ENCODE measurements around the gene SMAD7. TPM values are rescaled to one million over a fixed set of nuclear protein-coding genes. Genes with fewer than 3 reads are reported as not detected.

SMAD7 gene
- total and polyA plus RNA-seq, 10 of the 15 experiments (the other 5 are each of a cell fraction or from before 2014, with no cell fraction given) = 1.3 to 22.5 (median 8.0) TPM

- intact Hi-C loops (cut with micrococcal nuclease; ENCODE audit: unreplicated experiment) (no loop called here), in situ Hi-C loops (cut with MboI) (no loop called here)
- Histone ChIP-seq H3K4me1 (ENCODE audit: control insufficient read depth, insufficient read depth, low read length) (0 out of 2 replicates have a peak, but pooled peaks cover 4% of the 10 kb centered on the region), H3K4me2 (ENCODE audit: control insufficient read depth, insufficient read depth) (peak overlapping the region; percentile 69), H4K20me1 (ENCODE audit: control insufficient read depth, insufficient read depth) (no peaks in the 10 kb centered on the region; the same call in 1 of the 2 replicates), H3K9ac (ENCODE audit: control insufficient read depth, insufficient read depth, low read length) (no peak overlapping the region; the same call in 1 of the 2 replicates), H3K79me2 (ENCODE audit: control insufficient read depth, insufficient read depth, low read length) (no peaks in the 10 kb centered on the region), H3K27ac (ENCODE audit: control insufficient read depth, insufficient read depth) (no peak overlapping the region), H3K27me3 (replicated peaks in 1 of 2; ENCODE audit: control insufficient read depth in 2 of 2, insufficient read depth in 2 of 2, low read length in 1 of 2) (peaks cover 0 to 1% of the 10 kb centered on the region in 2 experiments; a peak in 2 of 4 replicates), H3K4me3 (peak overlapping the region; percentile 68; the same call in 1 of the 2 replicates), H2AFZ (ENCODE audit: control insufficient read depth, low read depth, low read length) (peak overlapping the region; percentile 63), H3K9me3 (replicated peaks; ENCODE audit: control insufficient read depth, insufficient read depth, low read length) (no peaks in the 10 kb centered on the region), H3K36me3 (ENCODE audit: control insufficient read depth in 2 of 2, insufficient read depth in 2 of 2, low read length in 1 of 2) (no peaks in the 10 kb centered on the region)
- FAIRE-seq (no peak), ATAC-seq (peak; percentile 11; the same call in 2 of the 3 replicates), DNase-seq (ENCODE audit: low read depth, low spot score) (no peak)
- 11% methylated on average over 36 of the region's 58 CpGs for WGBS (ENCODE audit: insufficient coverage, insufficient replicate concordance, low lambda C conversion rate, missing lambda C conversion rate)
- CTCF ChIA-PET = interaction anchor here (0.7 kb wide), 1 partner anchor 80 kb away, joined by 3 read pairs; no protein-coding TSS in a partner anchor
- POLR2A ChIA-PET = interaction anchor here (0.6 to 1.2 kb wide), 2 partner anchors 17 to 24 kb away, joined by 3 read pairs; no protein-coding TSS in a partner anchor
- RAD21 ChIA-PET (ENCODE audit: unreplicated experiment) = no interaction called here
- SMC1A ChIA-PET (ENCODE audit: uncharacterized antibody, unreplicated experiment) = no interaction called here
- TF ChIP-seq ZNF274 (IDR thresholded peaks at IDR 0.05; ENCODE audit: insufficient read depth, insufficient read length) = no peak
- no peak for TF ChIP-seq LARP7 (IDR thresholded peaks at IDR 0.05)
- TF ChIP-seq EGR1 (IDR thresholded peaks at IDR 0.05; ENCODE audit: borderline replicate concordance in 1 of 2, low read depth in 2 of 2, low read length in 2 of 2) = peak in 1 of 2 experiments; percentile 8; a peak in 1 of 3 replicates
- TF ChIP-seq PML (IDR thresholded peaks at IDR 0.05; ENCODE audit: low read length) = no peak
- peak; percentile 68 to 83; a peak in 2 of 4 replicates for TF ChIP-seq BHLHE40 (IDR thresholded peaks at IDR 0.05; ENCODE audit: borderline replicate concordance in 1 of 2, low read depth in 2 of 2, low read length in 1 of 2)
- TF ChIP-seq POLR2A (IDR thresholded peaks at IDR 0.05; ENCODE audit: low read depth, low read length) = peak; percentile 63; the same call in 1 of the 2 replicates
- TF ChIP-seq FOXM1 (IDR thresholded peaks at IDR 0.05; ENCODE audit: low read depth, low read length) = no peak
- TF ChIP-seq CBFB (IDR thresholded peaks at IDR 0.05; ENCODE audit: low read depth) = no peak
- no peak for TF ChIP-seq CHD2 (IDR thresholded peaks at IDR 0.05; ENCODE audit: borderline replicate concordance, low read depth, low read length)
- no peak for TF ChIP-seq ZNF622 (IDR thresholded peaks at IDR 0.05)
- TF ChIP-seq RUNX3 (IDR thresholded peaks at IDR 0.05; ENCODE audit: low read length) = peak; percentile 17; the same call in 1 of the 2 replicates
- no peak for TF ChIP-seq MTA2 (IDR thresholded peaks at IDR 0.05; ENCODE audit: low read depth)
- TF ChIP-seq EED (IDR thresholded peaks at IDR 0.05; ENCODE audit: low read depth) = peak; percentile 42; the same call in 1 of the 2 replicates
- TF ChIP-seq NR2F1 (conservative IDR thresholded peaks at IDR 0.05) = peak; percentile 52; the same call in 1 of the 2 replicates
- TF ChIP-seq SIN3A (IDR thresholded peaks at IDR 0.05; ENCODE audit: low read depth, low read length) = no peak
- no peak for TF ChIP-seq BRCA1 (IDR thresholded peaks at IDR 0.05; ENCODE audit: low read depth, low read length)
- no peak for TF ChIP-seq YY1 (IDR thresholded peaks at IDR 0.05; ENCODE audit: low read depth, low read length)
- no peak for TF ChIP-seq POLR2AphosphoS5 (IDR thresholded peaks at IDR 0.05; ENCODE audit: low read length)
- no peak for TF ChIP-seq ZNF207 (IDR thresholded peaks at IDR 0.05; ENCODE audit: borderline replicate concordance)
- TF ChIP-seq ATF2 (IDR thresholded peaks at IDR 0.05; ENCODE audit: low read length) = no peak
- TF ChIP-seq STAT1 (conservative IDR thresholded peaks at IDR 0.05) = no peak
- no peak for TF ChIP-seq MEF2A (IDR thresholded peaks at IDR 0.05; ENCODE audit: insufficient read depth, low read depth, low read length)
- no peak for TF ChIP-seq GABPA (IDR thresholded peaks at IDR 0.05; ENCODE audit: low read depth)
- no peak for TF ChIP-seq ZNF384 (IDR thresholded peaks at IDR 0.05; ENCODE audit: borderline replicate concordance, low read depth, low read length)
- no TSS peak for BruUV-seq (replicated peaks)
These were observed 24.5 kb upstream of the SMAD7 start for GRCh38 chr18:48975120-48975816.
